GM23338 (cell line): ENCODE measurements around the gene IGF1R. TPM values are rescaled to one million over a fixed set of nuclear protein-coding genes. Genes with fewer than 3 reads are reported as not detected.

ENCODE experiments used
- ATAC-seq: fragments of 200-7000 bp; cut with Tn5 transposase; 3 replicates; pipeline ENCODE4 v1.9.1; 2020
- DNase-seq: peaks from one replicate; pipeline ENCODE4 v3.0.0-alpha.2; 2015; ENCODE audit warnings: low spot score
- H2AFZ ChIP-seq: fragments of 200-600 bp; sonication (generic); 2 replicates; pipeline ENCODE4 v1.8.0; 2016; ENCODE audit warnings: antibody characterized with exemption, mild to moderate bottlenecking, moderate library complexity
- H3F3A ChIP-seq: fragments of 200-600 bp; sonication (generic); replicated peaks from 2 replicates; pipeline ENCODE4 v1.8.0; 2017; ENCODE audit warnings: antibody characterized with exemption, mixed run types, low read depth
- H3K27ac ChIP-seq: fragments of 200-600 bp; sonication (generic); 2 replicates; pipeline ENCODE4 v1.6.1; 2016; ENCODE audit warnings: low read depth
- H3K27me3 ChIP-seq: fragments of 200-600 bp; sonication (generic); 2 replicates; pipeline ENCODE4 v1.8.0; 2016; ENCODE audit warnings: mild to moderate bottlenecking, mixed run types, moderate library complexity; ENCODE audit not compliant: insufficient read depth
- H3K36me3 ChIP-seq: fragments of 200-600 bp; sonication (generic); 2 replicates; pipeline ENCODE4 v1.8.0; 2016; ENCODE audit warnings: mild to moderate bottlenecking; ENCODE audit not compliant: insufficient read depth
- H3K4me1 ChIP-seq: fragments of 200-600 bp; sonication (generic); 2 replicates; pipeline ENCODE4 v1.8.0; 2016; ENCODE audit warnings: mild to moderate bottlenecking, moderate library complexity; ENCODE audit not compliant: insufficient read depth
- H3K4me2 ChIP-seq: fragments of 200-600 bp; sonication (generic); 2 replicates; pipeline ENCODE4 v1.7.1; 2017; ENCODE audit warnings: mixed run types
- H3K4me3 ChIP-seq: fragments of 200-600 bp; sonication (generic); 2 replicates; pipeline ENCODE4 v1.6.1; 2016; ENCODE audit warnings: mixed run types
- H3K79me2 ChIP-seq: fragments of 200-600 bp; sonication (generic); replicated peaks from 2 replicates; pipeline ENCODE4 v1.8.0; 2017; ENCODE audit warnings: mild to moderate bottlenecking; ENCODE audit not compliant: insufficient read depth
- H3K9me2 ChIP-seq: fragments of 200-600 bp; sonication (generic); 2 replicates; pipeline ENCODE4 v1.8.0; 2017; ENCODE audit not compliant: insufficient read depth
- H4K20me1 ChIP-seq: fragments of 200-600 bp; sonication (generic); replicated peaks from 2 replicates; pipeline ENCODE4 v1.8.0; 2017; ENCODE audit warnings: mild to moderate bottlenecking; ENCODE audit not compliant: insufficient read depth
- H3K27ac Mint-ChIP-seq: 2 replicates; pipeline ENCODE4 v1.8.0; 2020; ENCODE audit warnings: inconsistent platforms, mild to moderate bottlenecking, moderate library complexity, mixed read lengths
- H3K27me3 Mint-ChIP-seq: 3 replicates; pipeline ENCODE4 v1.8.0; 2022; ENCODE audit warnings: low read depth, mild to moderate bottlenecking, moderate library complexity, mixed read lengths, inconsistent platforms; ENCODE audit not compliant: insufficient read depth, poor library complexity
- H3K36me3 Mint-ChIP-seq: 3 replicates; pipeline ENCODE4 v1.8.0; 2021; ENCODE audit warnings: low read depth, mild to moderate bottlenecking, inconsistent platforms, moderate library complexity, mixed read lengths
- H3K4me1 Mint-ChIP-seq: 3 replicates; pipeline ENCODE4 v1.8.0; 2020; ENCODE audit warnings: mild to moderate bottlenecking, inconsistent platforms, mixed read lengths
- H3K4me3 Mint-ChIP-seq: 3 replicates; pipeline ENCODE4 v1.8.0; 2021; ENCODE audit warnings: moderate library complexity, mild to moderate bottlenecking, inconsistent platforms, mixed read lengths
- H3K9me3 Mint-ChIP-seq: 3 replicates; pipeline ENCODE4 v1.8.0; 2020; ENCODE audit warnings: moderate library complexity, mild to moderate bottlenecking, inconsistent platforms, mixed read lengths
- CREB1 ChIP-seq: fragments of 250-450 bp; sonication (Bioruptor Pico); IDR thresholded peaks from 2 replicates; pipeline ENCODE4 v1.5.0; 2020; ENCODE audit warnings: low read depth, mild to moderate bottlenecking, moderate library complexity
- CTCF ChIP-seq, 2 experiments: fragments of 200-600 bp in 1 of 2; sonication (generic) in 1 of 2; conservative IDR thresholded peaks; 2 replicates each; pipeline versions ENCODE4 v1.5.1 to v1.6.1; 2016 to 2017; ENCODE audit warnings: antibody characterized with exemption in 2 of 2, low read depth in 2 of 2, mild to moderate bottlenecking in 2 of 2, moderate library complexity in 1 of 2
- ETS1 ChIP-seq: IDR thresholded peaks from 2 replicates; pipeline ENCODE4 v1.6.1; 2016; ENCODE audit warnings: antibody characterized with exemption
- EZH2 ChIP-seq: fragments of 200-600 bp; sonication (generic); IDR thresholded peaks from one replicate; pipeline ENCODE4 v1.8.0; 2017; ENCODE audit warnings: antibody characterized with exemption, mild to moderate bottlenecking, low read depth; ENCODE audit not compliant: unreplicated experiment
- EZH2phosphoT487 ChIP-seq: fragments of 200-600 bp; sonication (generic); IDR thresholded peaks from one replicate; pipeline ENCODE4 v1.8.1; 2018; ENCODE audit warnings: antibody characterized with exemption; ENCODE audit not compliant: unreplicated experiment
- JUNB ChIP-seq: IDR thresholded peaks from one replicate; pipeline ENCODE4 v1.6.1; 2016; ENCODE audit warnings: antibody characterized with exemption; ENCODE audit not compliant: unreplicated experiment
- NANOG ChIP-seq: IDR thresholded peaks from 2 replicates; pipeline ENCODE4 v1.6.1; 2016; ENCODE audit warnings: antibody characterized with exemption, borderline replicate concordance
- POLR2AphosphoS5 ChIP-seq: IDR thresholded peaks from 2 replicates; pipeline ENCODE4 v1.6.1; 2016; ENCODE audit warnings: antibody characterized with exemption, low read depth
- REST ChIP-seq: IDR thresholded peaks from one replicate; pipeline ENCODE4 v1.6.1; 2018; ENCODE audit warnings: antibody characterized with exemption; ENCODE audit not compliant: unreplicated experiment
- STAT1 ChIP-seq: IDR thresholded peaks from one replicate; pipeline ENCODE4 v1.6.1; 2016; ENCODE audit warnings: antibody characterized with exemption; ENCODE audit not compliant: unreplicated experiment
- ZNF114 ChIP-seq: fragments of 250-450 bp; sonication (Bioruptor Pico); IDR thresholded peaks from 2 replicates; pipeline ENCODE4 v1.5.0; 2020; ENCODE audit warnings: mild to moderate bottlenecking, moderate library complexity
- ZNF331 ChIP-seq: fragments of 250-450 bp; sonication (Bioruptor Pico); IDR thresholded peaks from 2 replicates; pipeline ENCODE4 v1.5.0; 2020; ENCODE audit warnings: low read depth, mild to moderate bottlenecking, moderate library complexity
- ZNF462 ChIP-seq: fragments of 250-450 bp; sonication (Bioruptor Pico); IDR thresholded peaks from 2 replicates; pipeline ENCODE4 v1.5.0; 2020; ENCODE audit warnings: mild to moderate bottlenecking, moderate library complexity
- polyA plus RNA-seq: library from polyadenylated mRNA; unstranded; fragments of >200 nt; fragmentation: Nextera tagmentation; extraction: Ambion mirVana; gene quantifications from 2 replicates; pipeline ENCODE4 v1.2.1, GENCODE V29; 2016
- total RNA-seq: library from RNA; depleted of rRNA; stranded (reverse); fragments of >200 nt; shearing (Covaris generic); gene quantifications from 2 replicates; pipeline ENCODE4 v1.2.3, GENCODE V29; 2014

The IGF1R gene
- total and polyA plus RNA-seq, 2 experiments from 2014 or later: 20.4 to 92.2 TPM

- Histone ChIP-seq H4K20me1 (peaks cover 10% of the 10 kb centered on the region; the same call in 1 of the 2 replicates), H3K4me1 (peaks cover 74% of the 10 kb centered on the region), H3K27me3 (no peaks in the 10 kb centered on the region), H3K4me3 (no peak overlapping the region), H3K27ac (no peak overlapping the region; the same call in 1 of the 2 replicates), H3K79me2 (peaks cover 96% of the 10 kb centered on the region), H3K36me3 (no peaks in the 10 kb centered on the region), H3K4me2 (no peak overlapping the region), H2AFZ (no peak overlapping the region), H3F3A (peaks cover 8% of the 10 kb centered on the region; the same call in 1 of the 2 replicates), H3K9me2 (peaks cover 10% of the 10 kb centered on the region)
- peaks cover 2% of the 10 kb centered on the region; the same call in 1 of the 3 replicates for H3K9me3 Mint-ChIP-seq
- peaks cover 25% of the 10 kb centered on the region for H3K27me3 Mint-ChIP-seq
- H3K4me1 Mint-ChIP-seq: peaks cover 78% of the 10 kb centered on the region
- no peak for TF ChIP-seq CTCF (conservative IDR thresholded peaks at IDR 0.05; ENCODE audit: low read depth in 2 of 2)
- no peak for TF ChIP-seq POLR2AphosphoS5
- TF ChIP-seq NANOG: no peak
- TF ChIP-seq STAT1: no peak
- no peak for TF ChIP-seq ZNF331 (CRISPR knock-in tag)
- TF ChIP-seq EZH2phosphoT487: no peak
- no peak for TF ChIP-seq ZNF114
- TF ChIP-seq CREB1 (CRISPR knock-in tag): no peak
- no peak for TF ChIP-seq EZH2
- no peak for TF ChIP-seq ZNF462
- no peak for TF ChIP-seq JUNB
- TF ChIP-seq REST: no peak
- TF ChIP-seq ETS1: no peak
- DNase-seq: no peak
- no peak overlapping the region for H3K27ac Mint-ChIP-seq
- no peaks in the 10 kb centered on the region; the same call in 2 of the 3 replicates for H3K36me3 Mint-ChIP-seq
- no peak overlapping the region for H3K4me3 Mint-ChIP-seq
- no peak for ATAC-seq
Observed at GRCh38 chr15:98817745-98818144, 169.4 kb downstream of the IGF1R start.
